ENCODE measurements around the gene KIAA1586.
"Not testable (repeated sequence)": the region's sequence is repeated elsewhere in the genome, so short reads cannot be mapped to it uniquely, and the experiment has no call there.

The KIAA1586 gene

GRCh38 chr6:57046332-57047256, at the start of gene KIAA1586:
Gene KIAA1586 (plus strand): TSS chr6:57046693. CDS start chr6:57046756, 63 bp downstream.
- FAIRE-seq: not testable (repeated sequence)

GRCh38 chr6:56999049-56999448, 47.4 kb upstream of the KIAA1586 start:
- FAIRE-seq: no peak

- FAIRE-seq: not testable (repeated sequence)
These were observed 46.7 kb upstream of the KIAA1586 start for GRCh38 chr6:56999748-57000147.

- no peak for FAIRE-seq
These were observed 44.3 kb upstream of the KIAA1586 start for GRCh38 chr6:57002197-57002596.

- FAIRE-seq: no peak
These were observed 42.2 kb upstream of the KIAA1586 start for GRCh38 chr6:57004292-57004691.

- FAIRE-seq: no peak
These were observed 40.4 kb upstream of the KIAA1586 start for GRCh38 chr6:57006101-57006500.

- FAIRE-seq: not testable (repeated sequence)
These were observed 38.4 kb upstream of the KIAA1586 start for GRCh38 chr6:57008069-57008468.

GRCh38 chr6:57013521-57013926, 33.0 kb upstream of the KIAA1586 start:
- no peak for FAIRE-seq

- no peak for FAIRE-seq
These were observed 29.4 kb upstream of the KIAA1586 start for GRCh38 chr6:57017069-57017468.

- no peak for FAIRE-seq
These were observed 28.7 kb upstream of the KIAA1586 start for GRCh38 chr6:57017841-57018240.

GRCh38 chr6:57019434-57019833, 27.1 kb upstream of the KIAA1586 start:
- no peak for FAIRE-seq

GRCh38 chr6:57021086-57021720, 25.3 kb upstream of the KIAA1586 start:
- FAIRE-seq: peak; percentile 96

- no peak for FAIRE-seq
These were observed 22.2 kb upstream of the KIAA1586 start for GRCh38 chr6:57024321-57024720.

GRCh38 chr6:57024775-57025174, 21.7 kb upstream of the KIAA1586 start:
- no peak for FAIRE-seq

GRCh38 chr6:57026001-57026400, 20.5 kb upstream of the KIAA1586 start:
- FAIRE-seq: no peak

- FAIRE-seq: no peak
These were observed 19.2 kb upstream of the KIAA1586 start for GRCh38 chr6:57027301-57027700.

- FAIRE-seq: no peak
These were observed 17.3 kb upstream of the KIAA1586 start for GRCh38 chr6:57029213-57029612.

GRCh38 chr6:57033228-57033627, 13.3 kb upstream of the KIAA1586 start:
- FAIRE-seq: no peak

GRCh38 chr6:57035549-57035948, 10.9 kb upstream of the KIAA1586 start:
- no peak for FAIRE-seq

- FAIRE-seq: no peak
These were observed 7.6 kb upstream of the KIAA1586 start for GRCh38 chr6:57038906-57039305.

GRCh38 chr6:57040011-57040410, 6.5 kb upstream of the KIAA1586 start:
- FAIRE-seq: no peak

- not testable (repeated sequence) for FAIRE-seq
These were observed 2.4 kb upstream of the KIAA1586 start for GRCh38 chr6:57044061-57044460.

GRCh38 chr6:57044568-57044967, 1.9 kb upstream of the KIAA1586 start:
- no peak for FAIRE-seq

- peak; percentile 72 for FAIRE-seq
These were observed 728 bp downstream of the KIAA1586 start for GRCh38 chr6:57047257-57047585.

Data from islet of Langerhans (tissue), 1 donor.